Suprapubic skin (tissue), 4 donors: ENCODE results near the gene PLEKHH1. TPM values are rescaled to one million over a fixed set of nuclear protein-coding genes. Genes with fewer than 3 reads are reported as not detected.

Source experiments
- DNase-seq, 2 donors: peaks; one replicate each; pipeline ENCODE4 v3.0.0-alpha.2; 2019; ENCODE audit warnings: low spot score in 2 of 2
- H3K27ac ChIP-seq: fragments of 200-600 bp; sonication (generic); one replicate; pipeline ENCODE4 v1.5.1; 2019
- H3K27me3 ChIP-seq: fragments of 200-600 bp; sonication (generic); one replicate; pipeline ENCODE4 v1.5.1; 2019
- H3K36me3 ChIP-seq: fragments of 200-600 bp; sonication (generic); one replicate; pipeline ENCODE4 v1.5.1; 2019
- H3K4me1 ChIP-seq: fragments of 200-600 bp; sonication (generic); one replicate; pipeline ENCODE4 v1.5.1; 2019
- H3K4me3 ChIP-seq: fragments of 200-600 bp; sonication (generic); one replicate; pipeline ENCODE4 v1.5.1; 2019; ENCODE audit warnings: mild to moderate bottlenecking
- H3K9me3 ChIP-seq: fragments of 200-600 bp; sonication (generic); one replicate; pipeline ENCODE4 v1.5.1; 2019
- EP300 ChIP-seq: sonication (generic); formaldehyde crosslinking; IDR thresholded peaks from one replicate; pipeline ENCODE4 v1.6.1; 2017; ENCODE audit warnings: antibody characterized with exemption
- POLR2A ChIP-seq, 2 donors: fragments of 450-650 bp; IDR thresholded peaks; one replicate each; pipeline ENCODE4 v1.6.1; 2017; ENCODE audit warnings: antibody characterized with exemption in 2 of 2, mild to moderate bottlenecking in 2 of 2, moderate library complexity in 2 of 2
- POLR2AphosphoS5 ChIP-seq, 3 donors: sonication (generic); formaldehyde crosslinking; IDR thresholded peaks; one replicate each; pipeline ENCODE4 v1.6.1; 2017; ENCODE audit warnings: antibody characterized with exemption in 3 of 3
- WGBS: methylation state at CpG from one replicate; pipeline ENCODE4 v1.1.5; 2018; 5-methylcytosine and 5-hydroxymethylcytosine counted together
- total RNA-seq, 4 donors: library from RNA; depleted of rRNA; stranded (reverse); fragments of >200 nt; gene quantifications; one replicate each; pipeline ENCODE4 v1.1.0, GENCODE V29; 2016
- TF ChIP-seq, protein P1 (sequence below), 2 donors: fragments of 200-600 bp in 1 of 2; fragments of 450-650 bp in 1 of 2; sonication (generic) in 1 of 2; IDR thresholded peaks; one replicate each; pipeline ENCODE4 v1.5.1; 2016 to 2019; ENCODE audit warnings: antibody characterized with exemption in 2 of 2, mild to moderate bottlenecking in 1 of 2, moderate library complexity in 1 of 2

PLEKHH1 gene
- 10 to 100 TPM; 15.3 to 75.6 (median 23.7) TPM for total RNA-seq

DNA sequence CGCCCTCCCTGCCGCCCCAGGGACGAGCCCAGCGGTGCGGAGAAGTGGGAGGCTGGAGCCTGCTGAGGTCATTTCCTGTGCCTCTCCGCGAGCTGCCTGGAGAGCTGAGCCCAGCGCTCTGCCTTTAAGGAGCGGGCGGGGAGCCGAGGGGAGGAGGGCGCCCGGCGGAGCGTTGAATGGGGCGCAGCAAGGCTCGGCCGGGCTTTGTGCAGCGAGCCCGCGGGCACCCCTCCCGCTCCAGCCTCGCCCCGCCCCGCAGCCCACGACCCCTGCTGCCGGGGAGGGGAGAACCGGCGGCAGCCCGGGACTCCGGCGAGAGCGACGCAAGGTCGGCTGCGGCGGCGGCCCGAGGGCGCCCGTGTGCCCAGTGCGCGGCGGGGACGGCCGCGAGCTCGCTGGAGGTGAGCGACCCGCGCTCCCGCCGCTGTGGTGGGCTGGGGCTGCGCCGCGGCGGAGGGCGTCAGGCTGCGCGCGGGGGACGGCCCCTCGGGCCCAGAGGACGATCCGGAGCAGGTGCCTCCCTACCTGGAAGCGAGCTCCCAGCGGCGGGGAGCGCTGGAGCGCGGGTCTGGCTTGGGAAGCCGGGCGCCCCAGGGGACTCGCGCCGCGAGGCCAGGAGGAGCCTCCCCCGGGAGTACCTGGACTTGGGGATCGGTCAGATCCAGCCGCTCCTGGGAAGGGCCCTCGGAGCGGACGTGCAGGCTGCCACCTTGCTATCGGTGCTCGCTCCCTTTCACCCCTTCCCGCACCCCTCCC, at the start of gene PLEKHH1:
Gene PLEKHH1, plus strand, starts transcription at position 293 of the 756 bp plus-strand sequence. CDS start 8,578 bp downstream, outside the sequence.
- H3K27ac ChIP-seq = peak within 1 kb of the TSS; percentile 78
- WGBS = 3% methylated on average over 13 of the region's 86 CpGs

DNA sequence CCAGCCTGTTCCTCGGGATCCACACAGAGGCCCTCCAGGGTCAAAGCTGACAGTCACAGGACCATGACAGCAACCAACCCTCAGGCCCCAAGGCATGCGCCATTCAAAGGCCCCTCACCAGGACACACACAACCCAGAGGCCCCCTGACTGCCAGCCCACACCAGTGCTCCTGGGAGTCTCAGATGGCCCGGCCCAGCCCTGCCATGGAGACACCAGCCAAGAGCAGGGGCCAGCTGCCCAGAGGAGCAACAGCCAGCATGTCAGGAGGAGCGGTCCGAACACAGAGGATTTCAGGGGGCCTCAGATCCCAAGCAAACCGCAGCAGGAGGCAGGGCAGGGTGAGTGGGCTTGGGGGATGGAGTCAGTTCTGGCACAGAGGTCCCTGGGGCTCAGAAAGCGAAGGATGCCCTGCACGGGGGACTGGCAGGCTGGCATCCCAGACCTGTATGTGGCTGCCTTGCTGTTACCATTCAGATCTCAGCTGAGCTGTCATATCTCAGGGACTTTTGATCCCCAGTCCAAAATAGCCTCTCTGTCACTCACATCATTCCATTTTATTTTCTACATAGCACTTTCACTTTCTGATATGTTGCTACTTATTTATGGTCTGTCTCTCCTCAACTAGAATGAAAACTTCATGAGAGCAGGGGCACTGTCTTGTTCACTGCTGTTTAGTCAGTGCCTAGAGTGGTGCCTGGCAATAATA, 49.4 kb upstream of the PLEKHH1 start:
- Histone ChIP-seq H3K27ac (no peak overlapping the region), H3K4me1 (peaks cover 1% of the 10 kb centered on the region), H3K27me3 (no peaks in the 10 kb centered on the region), H3K36me3 (no peaks in the 10 kb centered on the region), H3K4me3 (no peak overlapping the region), H3K9me3 (no peaks in the 10 kb centered on the region)
- no peak for TF ChIP-seq POLR2AphosphoS5 (IDR thresholded peaks at IDR 0.05)
- no peak for DNase-seq
- 92% methylated on average over 6 of the region's 8 CpGs for WGBS

More for the DNA sequence above, at the start of gene PLEKHH1:
- Histone ChIP-seq H3K4me1 (peaks cover 20% of the 10 kb centered on the region), H3K4me3 (peak within 1 kb of the TSS; percentile 86), H3K9me3 (no peaks in the 10 kb centered on the region), H3K36me3 (no peaks in the 10 kb centered on the region), H3K27me3 (no peaks in the 10 kb centered on the region)
- peak in 1 of 2 donors; percentile 75 for DNase-seq
- TF ChIP-seq, protein P1, sequence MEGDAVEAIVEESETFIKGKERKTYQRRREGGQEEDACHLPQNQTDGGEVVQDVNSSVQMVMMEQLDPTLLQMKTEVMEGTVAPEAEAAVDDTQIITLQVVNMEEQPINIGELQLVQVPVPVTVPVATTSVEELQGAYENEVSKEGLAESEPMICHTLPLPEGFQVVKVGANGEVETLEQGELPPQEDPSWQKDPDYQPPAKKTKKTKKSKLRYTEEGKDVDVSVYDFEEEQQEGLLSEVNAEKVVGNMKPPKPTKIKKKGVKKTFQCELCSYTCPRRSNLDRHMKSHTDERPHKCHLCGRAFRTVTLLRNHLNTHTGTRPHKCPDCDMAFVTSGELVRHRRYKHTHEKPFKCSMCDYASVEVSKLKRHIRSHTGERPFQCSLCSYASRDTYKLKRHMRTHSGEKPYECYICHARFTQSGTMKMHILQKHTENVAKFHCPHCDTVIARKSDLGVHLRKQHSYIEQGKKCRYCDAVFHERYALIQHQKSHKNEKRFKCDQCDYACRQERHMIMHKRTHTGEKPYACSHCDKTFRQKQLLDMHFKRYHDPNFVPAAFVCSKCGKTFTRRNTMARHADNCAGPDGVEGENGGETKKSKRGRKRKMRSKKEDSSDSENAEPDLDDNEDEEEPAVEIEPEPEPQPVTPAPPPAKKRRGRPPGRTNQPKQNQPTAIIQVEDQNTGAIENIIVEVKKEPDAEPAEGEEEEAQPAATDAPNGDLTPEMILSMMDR (IDR thresholded peaks at IDR 0.05) = no peak
- TF ChIP-seq EP300 = no peak
- TF ChIP-seq POLR2A (IDR thresholded peaks at IDR 0.05) = no peak
- no peak for TF ChIP-seq POLR2AphosphoS5 (IDR thresholded peaks at IDR 0.05)

DNA sequence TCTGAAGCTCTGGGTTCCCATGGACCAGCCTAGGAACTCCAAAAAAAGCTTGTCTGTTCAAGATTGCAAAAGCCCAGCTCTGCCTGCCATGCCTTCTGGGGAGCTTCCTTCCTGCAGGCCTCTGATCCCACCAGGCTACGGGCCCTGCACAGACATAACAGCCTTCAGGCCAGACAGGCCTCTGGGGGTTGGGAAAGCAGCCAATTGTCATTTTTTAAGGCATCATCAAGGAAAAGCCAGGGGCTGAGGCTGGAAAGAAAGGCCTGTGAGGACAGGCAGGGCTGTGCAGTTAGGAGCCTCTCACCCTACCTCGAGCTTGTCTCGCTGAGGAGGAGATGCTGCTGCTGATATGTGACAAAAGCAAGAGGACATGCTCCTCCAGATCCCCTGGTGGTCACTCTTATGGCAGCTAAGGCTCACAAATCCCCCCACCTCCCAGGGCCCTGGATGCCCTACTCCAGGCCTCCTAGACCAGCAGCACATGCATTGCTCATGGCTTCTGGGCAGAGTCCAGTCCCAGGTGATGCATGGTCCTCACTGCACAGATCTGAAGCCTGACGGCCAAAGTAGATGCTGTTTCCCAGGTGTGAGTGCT, 47.5 kb upstream of the PLEKHH1 start:
- no peak overlapping the region for H3K4me3 ChIP-seq
- no peaks in the 10 kb centered on the region for H3K9me3 ChIP-seq
- no peaks in the 10 kb centered on the region for H3K27me3 ChIP-seq
- no peaks in the 10 kb centered on the region for H3K36me3 ChIP-seq
- no peak overlapping the region for H3K27ac ChIP-seq
- WGBS = 66% methylated on average over 2 of the region's 4 CpGs
- TF ChIP-seq POLR2AphosphoS5 (IDR thresholded peaks at IDR 0.05) = no peak
- TF ChIP-seq, protein P1 (IDR thresholded peaks at IDR 0.05) = no peak
- no peak for TF ChIP-seq EP300
- no peak for TF ChIP-seq POLR2A (IDR thresholded peaks at IDR 0.05)
- peaks cover 7% of the 10 kb centered on the region for H3K4me1 ChIP-seq
- DNase-seq = no peak

DNA sequence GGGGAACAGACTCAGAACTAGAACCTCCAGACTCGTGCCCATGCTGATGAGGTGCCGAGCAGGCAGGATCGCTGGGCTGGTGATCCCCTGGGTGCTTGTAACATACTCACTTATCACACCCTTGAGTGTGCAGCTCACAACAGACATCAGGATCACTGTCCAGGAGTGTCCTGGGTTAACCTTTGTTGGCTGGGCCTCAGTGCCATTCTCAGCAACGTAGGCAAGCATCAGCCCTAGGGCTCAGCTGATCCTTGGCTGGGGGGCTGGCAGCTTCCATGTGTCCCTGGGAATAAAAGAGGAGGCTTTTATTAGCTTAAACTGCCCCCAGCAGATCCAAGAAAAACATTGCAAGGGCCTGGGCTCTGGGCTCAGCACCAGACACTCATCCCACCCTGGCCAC, 46.2 kb upstream of the PLEKHH1 start:
- Histone ChIP-seq H3K4me1 (peaks cover 7% of the 10 kb centered on the region), H3K27me3 (no peaks in the 10 kb centered on the region), H3K36me3 (no peaks in the 10 kb centered on the region), H3K27ac (no peak overlapping the region), H3K4me3 (no peak overlapping the region), H3K9me3 (no peaks in the 10 kb centered on the region)
- DNase-seq = no peak
- TF ChIP-seq POLR2A (IDR thresholded peaks at IDR 0.05) (no peak), EP300 (no peak), POLR2AphosphoS5 (IDR thresholded peaks at IDR 0.05) (no peak)
- TF ChIP-seq, protein P1 (IDR thresholded peaks at IDR 0.05) = no peak
- WGBS = 86% methylated on average over 2 of the region's 4 CpGs

DNA sequence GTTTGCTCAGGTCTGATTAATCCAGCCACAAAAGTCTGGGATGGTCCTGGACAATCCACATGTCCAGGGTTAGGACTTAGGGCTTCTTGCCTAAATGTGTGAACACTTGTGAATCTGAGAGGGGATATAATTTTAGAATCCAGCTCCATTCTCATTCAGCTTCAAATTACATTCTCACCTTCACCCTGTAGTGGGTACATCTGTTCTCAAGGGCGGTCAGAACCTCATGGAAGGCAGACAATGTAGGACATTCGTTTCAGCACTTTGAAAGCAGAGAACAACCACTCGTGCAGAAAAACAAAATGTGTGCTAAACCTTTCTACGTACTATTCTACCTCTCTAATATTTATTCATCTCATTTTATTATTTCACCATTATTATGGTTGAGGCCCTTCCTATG, 45.8 kb upstream of the PLEKHH1 start:
- no peaks in the 10 kb centered on the region for H3K36me3 ChIP-seq
- no peaks in the 10 kb centered on the region for H3K9me3 ChIP-seq
- H3K4me3 ChIP-seq = no peak overlapping the region
- TF ChIP-seq, protein P1 (IDR thresholded peaks at IDR 0.05) = no peak
- TF ChIP-seq POLR2AphosphoS5 (IDR thresholded peaks at IDR 0.05) (no peak), EP300 (no peak), POLR2A (IDR thresholded peaks at IDR 0.05) (no peak)
- H3K4me1 ChIP-seq = peaks cover 7% of the 10 kb centered on the region
- DNase-seq = no peak
- 92% methylated on average over 4 of the region's 4 CpGs for WGBS
- no peak overlapping the region for H3K27ac ChIP-seq
- no peaks in the 10 kb centered on the region for H3K27me3 ChIP-seq
